ENCODE results near the gene RARS2.

DNA sequence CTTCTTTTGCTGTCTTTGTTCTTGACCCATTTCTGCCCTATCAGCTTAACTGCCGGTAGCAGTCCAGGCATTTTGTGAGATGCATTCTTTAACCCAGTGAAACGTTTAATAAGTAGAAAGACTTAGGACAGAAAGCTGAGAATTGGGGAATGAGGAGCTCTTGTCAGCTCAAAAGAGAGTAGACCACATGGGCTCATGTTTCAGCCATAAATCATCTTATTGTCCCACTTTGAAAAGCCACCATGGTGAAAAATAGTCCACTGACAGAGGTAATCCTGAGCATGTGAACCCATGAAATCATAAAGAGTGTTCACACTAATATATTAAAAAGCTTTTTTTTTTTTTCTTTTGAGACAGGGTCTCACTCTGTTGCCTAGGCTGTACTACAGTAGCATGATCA is 16.4 kb upstream of the RARS2 start:
- TF ChIP-seq, protein P1, sequence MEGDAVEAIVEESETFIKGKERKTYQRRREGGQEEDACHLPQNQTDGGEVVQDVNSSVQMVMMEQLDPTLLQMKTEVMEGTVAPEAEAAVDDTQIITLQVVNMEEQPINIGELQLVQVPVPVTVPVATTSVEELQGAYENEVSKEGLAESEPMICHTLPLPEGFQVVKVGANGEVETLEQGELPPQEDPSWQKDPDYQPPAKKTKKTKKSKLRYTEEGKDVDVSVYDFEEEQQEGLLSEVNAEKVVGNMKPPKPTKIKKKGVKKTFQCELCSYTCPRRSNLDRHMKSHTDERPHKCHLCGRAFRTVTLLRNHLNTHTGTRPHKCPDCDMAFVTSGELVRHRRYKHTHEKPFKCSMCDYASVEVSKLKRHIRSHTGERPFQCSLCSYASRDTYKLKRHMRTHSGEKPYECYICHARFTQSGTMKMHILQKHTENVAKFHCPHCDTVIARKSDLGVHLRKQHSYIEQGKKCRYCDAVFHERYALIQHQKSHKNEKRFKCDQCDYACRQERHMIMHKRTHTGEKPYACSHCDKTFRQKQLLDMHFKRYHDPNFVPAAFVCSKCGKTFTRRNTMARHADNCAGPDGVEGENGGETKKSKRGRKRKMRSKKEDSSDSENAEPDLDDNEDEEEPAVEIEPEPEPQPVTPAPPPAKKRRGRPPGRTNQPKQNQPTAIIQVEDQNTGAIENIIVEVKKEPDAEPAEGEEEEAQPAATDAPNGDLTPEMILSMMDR (IDR thresholded peaks at IDR 0.05; ENCODE audit: low read depth, low read length): no peak
- TF ChIP-seq, protein P2, sequence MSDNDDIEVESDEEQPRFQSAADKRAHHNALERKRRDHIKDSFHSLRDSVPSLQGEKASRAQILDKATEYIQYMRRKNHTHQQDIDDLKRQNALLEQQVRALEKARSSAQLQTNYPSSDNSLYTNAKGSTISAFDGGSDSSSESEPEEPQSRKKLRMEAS (IDR thresholded peaks at IDR 0.05; ENCODE audit: low read depth, low read length): no peak
- TF ChIP-seq POLR2A (IDR thresholded peaks at IDR 0.05; ENCODE audit: extremely low read depth, insufficient read length): no peak
- TF ChIP-seq MYC (IDR thresholded peaks at IDR 0.05; ENCODE audit: low read depth, low read length): no peak

Data from NB4 (cell line).